Aorta (tissue), 5 donors: ENCODE data around the gene CTNNA2. TPM values are rescaled to one million over a fixed set of nuclear protein-coding genes. Genes with fewer than 3 reads are reported as not detected.

Experiments
- ATAC-seq: fragments of 200-7000 bp; cut with Tn5 transposase; one replicate; pipeline ENCODE4 v1.9.1; 2022; ENCODE audit warnings: moderate library complexity; ENCODE audit not compliant: low FRiP score
- DNase-seq, 2 donors: peaks; one replicate each; pipeline ENCODE4 v3.0.0-alpha.2; 2020
- H3K27ac ChIP-seq, 2 donors: one replicate each; pipeline ENCODE4 v1.5.1; 2013; ENCODE audit warnings: low read length in 2 of 2, mild to moderate bottlenecking in 2 of 2, moderate library complexity in 2 of 2, control low read depth in 1 of 2, inconsistent platforms in 1 of 2, low read depth in 1 of 2
- H3K27me3 ChIP-seq, 2 donors: one replicate each; pipeline ENCODE4 v1.6.1; 2013; ENCODE audit warnings: control low read depth in 1 of 2, low read length in 1 of 2, mild to moderate bottlenecking in 1 of 2, moderate library complexity in 1 of 2; ENCODE audit not compliant: insufficient read depth in 2 of 2, control insufficient read depth in 1 of 2
- H3K36me3 ChIP-seq, 2 donors: one replicate each; pipeline ENCODE4 v1.6.1; 2013; ENCODE audit warnings: control low read depth in 1 of 2, low read length in 1 of 2, mild to moderate bottlenecking in 1 of 2; ENCODE audit not compliant: insufficient read depth in 2 of 2, control insufficient read depth in 1 of 2
- H3K4me1 ChIP-seq, 2 donors: one replicate each; pipeline ENCODE4 v1.6.1; 2013; ENCODE audit warnings: low read length in 2 of 2, control low read depth in 1 of 2, mild to moderate bottlenecking in 1 of 2, moderate library complexity in 1 of 2; ENCODE audit not compliant: insufficient read depth in 2 of 2, control insufficient read depth in 1 of 2
- H3K4me3 ChIP-seq, 2 donors: one replicate each; pipeline ENCODE4 v1.5.1; 2013; ENCODE audit warnings: low read length in 2 of 2, control low read depth in 1 of 2, mild to moderate bottlenecking in 1 of 2
- H3K9me3 ChIP-seq: one replicate; pipeline ENCODE4 v1.6.1; 2013; ENCODE audit warnings: mild to moderate bottlenecking, low read length; ENCODE audit not compliant: control insufficient read depth
- WGBS, 2 donors: extraction: QIAGEN DNeasy Blood & Tissue Kit; methylation state at CpG; one replicate each; pipeline ENCODE4 v1.1.7; 2013; 5-methylcytosine and 5-hydroxymethylcytosine counted together
- intact Hi-C, 2 donors: fragments of 100-400 bp; cut with DNase I; formaldehyde crosslinking; loops; one replicate each; pipeline versions ENCODE4 v1.14.2 to v1.15.0; 2022
- polyA plus RNA-seq, 2 donors: library from polyadenylated mRNA; stranded (reverse); fragments of 200-250 nt; gene quantifications; one replicate each; pipeline ENCODE4 v1.2.3, GENCODE V29; 2013
- total RNA-seq, 2 donors: library from RNA; stranded (reverse); fragmentation: NEBNext Ultra II Directional; extraction: Animal tissue kit (Norgen Biotek cat#: 25700); gene quantifications; one replicate each; pipeline ENCODE4 v1.2.1, GENCODE V29; 2021
- donor health status: healthy with polysubstance abuse.
- donor health status: Bipolar disorder and iron deficiency.
- donor health status: DM: no; HTN: no; CAD: no.
- donor health status: DM: no; HTN: no; CAD: no.
- donor health status: DM: yes; HTN: yes; CAD: no.

The CTNNA2 gene
- total and polyA plus RNA-seq, 4 donors: 0.05 to 0.12 TPM; not detected in 2

- H3K36me3 ChIP-seq: no peaks in the 10 kb centered on the region
- DNase-seq (no peak), ATAC-seq (no peak)
- no peak overlapping the region for H3K27ac ChIP-seq
- WGBS, 2 donors: 3 to 21% methylated on average over 1 of the region's 1 CpG
- no peaks in the 10 kb centered on the region for H3K27me3 ChIP-seq
- intact Hi-C loops: no loop called here
- H3K4me1 ChIP-seq: no peaks in the 10 kb centered on the region
- H3K9me3 ChIP-seq: no peaks in the 10 kb centered on the region
- no peak overlapping the region for H3K4me3 ChIP-seq
Measured at GRCh38 chr2:79702905-79703304, 190.1 kb downstream of the CTNNA2 start.

- no peak for DNase-seq
- no peaks in the 10 kb centered on the region for H3K9me3 ChIP-seq
- intact Hi-C loops: no loop called here
- H3K4me1 ChIP-seq: no peaks in the 10 kb centered on the region
- H3K27me3 ChIP-seq: no peaks in the 10 kb centered on the region
- ATAC-seq: no peak
- no peak overlapping the region for H3K4me3 ChIP-seq
- H3K36me3 ChIP-seq: no peaks in the 10 kb centered on the region
- no peak overlapping the region for H3K27ac ChIP-seq
Measured at GRCh38 chr2:79711098-79711497, 198.2 kb downstream of the CTNNA2 start.

GRCh38 chr2:79713131-79713785 is 200.4 kb downstream of the CTNNA2 start:
- 27 to 29% methylated on average over 4 of the region's 4 CpGs for WGBS, 2 donors
- Histone ChIP-seq H3K9me3 (no peaks in the 10 kb centered on the region), H3K4me1 (no peaks in the 10 kb centered on the region), H3K27me3 (no peaks in the 10 kb centered on the region), H3K4me3 (no peak overlapping the region), H3K36me3 (no peaks in the 10 kb centered on the region), H3K27ac (no peak overlapping the region)
- intact Hi-C loops: no loop called here
- DNase-seq: no peak
- no peak for ATAC-seq

GRCh38 chr2:79714283-79714682 is 201.4 kb downstream of the CTNNA2 start:
- no peaks in the 10 kb centered on the region for H3K27me3 ChIP-seq
- no peak for ATAC-seq
- WGBS, 2 donors: 44 to 67% methylated on average over 1 of the region's 1 CpG

GRCh38 chr2:79715338-79715737 is 202.5 kb downstream of the CTNNA2 start:
- no peak overlapping the region for H3K27ac ChIP-seq
- H3K36me3 ChIP-seq: no peaks in the 10 kb centered on the region
- WGBS, 2 donors: 85 to 86% methylated on average over 1 of the region's 1 CpG
- DNase-seq (no peak), ATAC-seq (no peak)
- no peaks in the 10 kb centered on the region for H3K9me3 ChIP-seq
- no peaks in the 10 kb centered on the region for H3K4me1 ChIP-seq
- no peak overlapping the region for H3K4me3 ChIP-seq
- H3K27me3 ChIP-seq: no peaks in the 10 kb centered on the region
- intact Hi-C loops: no loop called here

More at GRCh38 chr2:79714283-79714682, 201.4 kb downstream of the CTNNA2 start:
- intact Hi-C loops: no loop called here
- no peaks in the 10 kb centered on the region for H3K36me3 ChIP-seq
- no peaks in the 10 kb centered on the region for H3K4me1 ChIP-seq
- H3K4me3 ChIP-seq: no peak overlapping the region
- DNase-seq: no peak
- no peak overlapping the region for H3K27ac ChIP-seq
- H3K9me3 ChIP-seq: no peaks in the 10 kb centered on the region

GRCh38 chr2:79716266-79716665 is 203.4 kb downstream of the CTNNA2 start:
- no peaks in the 10 kb centered on the region for H3K4me1 ChIP-seq
- WGBS, 2 donors: 12 to 28% methylated on average over 4 of the region's 4 CpGs

GRCh38 chr2:79717364-79718007 is 204.6 kb downstream of the CTNNA2 start:
- Histone ChIP-seq H3K4me3 (no peak overlapping the region), H3K27me3 (no peaks in the 10 kb centered on the region), H3K4me1 (no peaks in the 10 kb centered on the region), H3K27ac (no peak overlapping the region), H3K9me3 (no peaks in the 10 kb centered on the region), H3K36me3 (no peaks in the 10 kb centered on the region)
- ATAC-seq (no peak), DNase-seq (no peak)
- 51 to 56% methylated on average over 5 of the region's 5 CpGs for WGBS, 2 donors
- intact Hi-C loops: no loop called here

More at GRCh38 chr2:79716266-79716665, 203.4 kb downstream of the CTNNA2 start:
- no peaks in the 10 kb centered on the region for H3K36me3 ChIP-seq
- no peak overlapping the region for H3K27ac ChIP-seq
- ATAC-seq (no peak), DNase-seq (no peak)
- no peaks in the 10 kb centered on the region for H3K27me3 ChIP-seq
- H3K4me3 ChIP-seq: no peak overlapping the region
- intact Hi-C loops: no loop called here
- no peaks in the 10 kb centered on the region for H3K9me3 ChIP-seq

GRCh38 chr2:79721061-79721460 is 208.2 kb downstream of the CTNNA2 start:
- intact Hi-C loops: no loop called here
- H3K27me3 ChIP-seq: no peaks in the 10 kb centered on the region
- no peak for ATAC-seq
- peaks cover 2% of the 10 kb centered on the region for H3K9me3 ChIP-seq
- no peak overlapping the region for H3K27ac ChIP-seq
- H3K36me3 ChIP-seq: no peaks in the 10 kb centered on the region
- no peak overlapping the region for H3K4me3 ChIP-seq
- DNase-seq: no peak
- H3K4me1 ChIP-seq: no peaks in the 10 kb centered on the region
- WGBS, 2 donors: 72 to 74% methylated on average over 1 of the region's 1 CpG

- H3K9me3 ChIP-seq: peaks cover 2% of the 10 kb centered on the region
- ATAC-seq (no peak), DNase-seq (no peak)
- H3K27ac ChIP-seq: no peak overlapping the region
- no peak overlapping the region for H3K4me3 ChIP-seq
- intact Hi-C loops: no loop called here
- 64 to 80% methylated on average over 3 of the region's 3 CpGs for WGBS, 2 donors
- H3K4me1 ChIP-seq: no peaks in the 10 kb centered on the region
- H3K27me3 ChIP-seq: no peaks in the 10 kb centered on the region
- H3K36me3 ChIP-seq: no peaks in the 10 kb centered on the region
Measured at GRCh38 chr2:79721966-79722365, 209.1 kb downstream of the CTNNA2 start.
